ENCODE measurements around the gene NELFE.
"Not testable (repeated sequence)": the region's sequence is repeated elsewhere in the genome, so short reads cannot be mapped to it uniquely, and the experiment has no call there.

DNA sequence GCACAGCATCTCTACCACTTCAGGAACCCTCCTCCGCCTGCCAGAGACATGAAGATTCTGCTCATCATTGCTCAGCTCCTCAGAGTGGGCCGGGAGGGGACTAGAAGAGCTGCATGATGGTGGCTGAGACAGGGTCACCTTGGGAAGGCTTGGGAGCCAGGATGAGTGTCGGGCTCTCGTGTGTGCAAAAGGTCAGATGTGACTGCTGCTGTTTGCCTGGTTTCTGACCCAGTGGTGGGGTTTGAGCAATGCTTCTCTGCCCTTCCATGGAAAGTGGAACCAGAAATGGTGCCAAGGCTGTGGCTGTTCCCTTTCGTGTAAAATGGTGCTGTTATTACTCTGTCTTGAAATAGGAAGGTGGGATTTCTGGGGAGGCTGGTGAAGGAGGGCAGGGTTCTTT lies 22.2 kb upstream of the NELFE start:
- TF ChIP-seq, protein P1, sequence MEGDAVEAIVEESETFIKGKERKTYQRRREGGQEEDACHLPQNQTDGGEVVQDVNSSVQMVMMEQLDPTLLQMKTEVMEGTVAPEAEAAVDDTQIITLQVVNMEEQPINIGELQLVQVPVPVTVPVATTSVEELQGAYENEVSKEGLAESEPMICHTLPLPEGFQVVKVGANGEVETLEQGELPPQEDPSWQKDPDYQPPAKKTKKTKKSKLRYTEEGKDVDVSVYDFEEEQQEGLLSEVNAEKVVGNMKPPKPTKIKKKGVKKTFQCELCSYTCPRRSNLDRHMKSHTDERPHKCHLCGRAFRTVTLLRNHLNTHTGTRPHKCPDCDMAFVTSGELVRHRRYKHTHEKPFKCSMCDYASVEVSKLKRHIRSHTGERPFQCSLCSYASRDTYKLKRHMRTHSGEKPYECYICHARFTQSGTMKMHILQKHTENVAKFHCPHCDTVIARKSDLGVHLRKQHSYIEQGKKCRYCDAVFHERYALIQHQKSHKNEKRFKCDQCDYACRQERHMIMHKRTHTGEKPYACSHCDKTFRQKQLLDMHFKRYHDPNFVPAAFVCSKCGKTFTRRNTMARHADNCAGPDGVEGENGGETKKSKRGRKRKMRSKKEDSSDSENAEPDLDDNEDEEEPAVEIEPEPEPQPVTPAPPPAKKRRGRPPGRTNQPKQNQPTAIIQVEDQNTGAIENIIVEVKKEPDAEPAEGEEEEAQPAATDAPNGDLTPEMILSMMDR (IDR thresholded peaks at IDR 0.05): not testable (repeated sequence)
- not testable (repeated sequence) for TF ChIP-seq POLR2A (IDR thresholded peaks at IDR 0.05)
